Omental fat pad (tissue), 4 donors: Measurements from ENCODE around the gene UBFD1. TPM values are rescaled to one million over a fixed set of nuclear protein-coding genes. Genes with fewer than 3 reads are reported as not detected.
"Not testable (repeated sequence)": the region's sequence is repeated elsewhere in the genome, so short reads cannot be mapped to it uniquely, and the experiment has no call there.

Experiments used
- ATAC-seq: fragments of 150-250 bp; one replicate; pipeline ENCODE4 v1.9.1; 2016; ENCODE audit warnings: mild to moderate bottlenecking, moderate library complexity; ENCODE audit not compliant: low FRiP score
- DNase-seq: peaks from one replicate; pipeline ENCODE4 v3.0.0-alpha.2; 2019; ENCODE audit warnings: low spot score
- CTCF ChIP-seq, 3 donors: fragments of 450-650 bp; IDR thresholded peaks; one replicate each; pipeline ENCODE4 v1.5.1; 2016 to 2017; ENCODE audit warnings: antibody characterized with exemption in 3 of 3, mild to moderate bottlenecking in 3 of 3, moderate library complexity in 2 of 3
- total RNA-seq, 4 donors: library from RNA; depleted of rRNA; stranded (reverse); fragments of >200 nt; gene quantifications; one replicate each; pipeline ENCODE4 v1.1.0, GENCODE V29; 2016

Gene UBFD1
- total RNA-seq, 4 donors from 2014 or later = 55.8 to 89.1 (median 66.5) TPM

DNA sequence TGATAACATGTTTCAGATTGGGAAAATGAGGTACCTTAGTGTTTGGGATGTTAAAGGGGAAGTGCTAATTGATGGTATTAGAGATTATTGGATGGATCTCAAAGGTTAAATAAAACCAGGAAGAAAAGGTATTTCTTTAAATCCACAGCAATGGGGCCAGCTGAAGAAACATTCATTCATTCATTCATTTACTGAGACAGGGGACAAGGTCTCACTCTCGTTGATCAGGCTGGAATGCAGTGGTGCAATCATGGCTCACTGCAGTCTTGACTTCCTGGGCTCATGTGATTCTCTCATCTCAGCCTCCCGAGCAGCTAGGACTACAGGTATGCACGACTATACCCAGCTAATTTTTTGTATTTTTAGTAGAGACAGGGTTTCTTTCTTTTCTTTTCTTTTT is 20.1 kb upstream of the UBFD1 start:
- ATAC-seq (no peak), DNase-seq (no peak)
- TF ChIP-seq CTCF (IDR thresholded peaks at IDR 0.05) = no peak

- no peak for TF ChIP-seq CTCF (IDR thresholded peaks at IDR 0.05)
- ATAC-seq (no peak), DNase-seq (no peak)
Measured at GRCh38 chr16:23538919-23539278, 18.6 kb upstream of the UBFD1 start.

DNA sequence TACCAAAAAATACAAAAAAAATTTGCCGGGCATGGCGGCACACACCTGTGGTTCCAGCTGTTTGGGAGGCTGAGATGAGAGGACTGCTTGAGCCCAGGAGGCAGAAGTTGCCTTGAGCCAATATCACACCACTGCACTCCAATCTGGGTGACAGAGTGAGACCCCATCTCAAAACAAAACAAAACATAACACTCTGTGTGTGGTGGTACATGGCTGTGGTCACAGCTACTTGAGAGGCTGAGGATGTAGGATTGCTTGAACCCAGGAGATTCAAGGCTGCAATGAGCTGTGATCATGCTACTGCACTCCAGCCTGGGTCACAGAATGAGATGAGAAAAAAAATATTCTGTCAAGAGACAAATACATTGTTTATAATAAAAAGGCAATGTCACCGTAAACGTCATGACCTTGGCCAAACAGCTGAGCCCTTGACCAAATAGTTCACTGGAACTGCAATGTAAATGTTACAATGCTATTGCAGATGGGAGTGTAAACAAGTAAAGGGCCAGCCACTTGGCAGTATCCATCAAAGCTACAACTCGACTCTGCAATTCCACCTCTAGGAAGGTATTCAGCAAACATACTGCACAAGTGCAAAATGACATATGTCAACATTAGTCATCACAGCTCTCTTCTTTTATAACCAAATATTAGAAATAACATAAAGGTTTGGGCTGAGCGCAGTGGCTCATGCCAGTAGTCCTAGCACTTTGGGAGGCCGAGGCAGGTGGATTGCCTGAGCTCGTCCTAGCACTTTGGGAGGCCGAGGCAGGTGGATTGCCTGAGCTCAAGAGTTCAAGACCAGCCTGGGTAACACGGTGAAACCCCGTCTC is 17.3 kb upstream of the UBFD1 start:
- no peak for ATAC-seq
- DNase-seq = no peak
- no peak for TF ChIP-seq CTCF (IDR thresholded peaks at IDR 0.05)

- ATAC-seq, DNase-seq: not testable (repeated sequence)
Measured at GRCh38 chr16:23540817-23541178, 16.7 kb upstream of the UBFD1 start.

GRCh38 chr16:23544436-23544835 is 13.1 kb upstream of the UBFD1 start:
- TF ChIP-seq CTCF (IDR thresholded peaks at IDR 0.05) = no peak
- no peak for ATAC-seq
- no peak for DNase-seq

- DNase-seq (no peak), ATAC-seq (no peak)
- TF ChIP-seq CTCF (IDR thresholded peaks at IDR 0.05) = no peak
Measured at GRCh38 chr16:23549938-23550337, 7.6 kb upstream of the UBFD1 start.

GRCh38 chr16:23552161-23552560 is 5.4 kb upstream of the UBFD1 start:
- no peak for TF ChIP-seq CTCF (IDR thresholded peaks at IDR 0.05)
- ATAC-seq = no peak
- no peak for DNase-seq
